Measurements from ENCODE around the gene ZCCHC8. TPM values are rescaled to one million over a fixed set of nuclear protein-coding genes. Genes with fewer than 3 reads are reported as not detected.

Gene ZCCHC8
- total and polyA plus RNA-seq, 2 of the 8 experiments (the other 6 are each of a cell fraction or from before 2014, with no cell fraction given), result 13.8 to 28.9 TPM

- Histone ChIP-seq H3K4me1 (replicated peaks in 1 of 4; ENCODE audit: control insufficient read depth in 3 of 4, insufficient read depth in 4 of 4, low read length in 3 of 4) (no peaks in the 10 kb centered on the region), H3K27ac (ENCODE audit: low read depth, low read length) (no peak overlapping the region), H2AK5ac (ENCODE audit: low read depth, low read length) (no peak overlapping the region), H3K79me1 (ENCODE audit: low read depth, low read length) (no peaks in the 10 kb centered on the region), H4K8ac (ENCODE audit: extremely low read depth, insufficient read depth, low read length) (no peak overlapping the region), H2BK120ac (replicated peaks; ENCODE audit: low read depth, low read length) (no peak overlapping the region), H2AFZ (ENCODE audit: low read length) (no peak overlapping the region), H3K79me2 (ENCODE audit: control insufficient read depth in 1 of 2, insufficient read depth in 2 of 2, low read length in 2 of 2) (no peaks in the 10 kb centered on the region), H2BK12ac (ENCODE audit: low read depth, low read length) (no peak overlapping the region), H3K18ac (ENCODE audit: extremely low read depth, low read length) (no peak overlapping the region), H4K91ac (replicated peaks; ENCODE audit: insufficient read length, low read length) (no peak overlapping the region), H3K23ac (ENCODE audit: insufficient read length) (no peak overlapping the region), H3K56ac (replicated peaks; ENCODE audit: insufficient read length, low read depth, low read length) (no peak overlapping the region), H2BK15ac (ENCODE audit: low read length) (no peak overlapping the region), H3K36me3 (ENCODE audit: control insufficient read depth in 2 of 4, insufficient read depth in 4 of 4, low read length in 3 of 4) (no peaks in the 10 kb centered on the region), H2BK5ac (ENCODE audit: low read depth, low read length) (no peak overlapping the region), H4K5ac (ENCODE audit: insufficient read length, low read depth, low read length) (no peak overlapping the region), H3K4me3 (ENCODE audit: extremely low read depth in 1 of 4, insufficient read depth in 2 of 4, low read depth in 3 of 4, low read length in 4 of 4) (no peak overlapping the region), H3K9me3 (ENCODE audit: insufficient read depth in 2 of 2, low read depth in 1 of 2, low read length in 1 of 2) (no peaks in the 10 kb centered on the region), H3K27me3 (replicated peaks in 1 of 4; ENCODE audit: control insufficient read depth in 3 of 4, extremely low read depth in 1 of 4, insufficient read depth in 3 of 4, low read length in 3 of 4) (no peaks in the 10 kb centered on the region), H3K4me2 (ENCODE audit: insufficient read depth in 1 of 2, low read depth in 2 of 2, low read length in 2 of 2) (no peak overlapping the region), H3K14ac (ENCODE audit: insufficient read length) (no peak overlapping the region), H2BK20ac (ENCODE audit: low read length) (no peak overlapping the region), H3K23me2 (ENCODE audit: low read depth, low read length) (no peaks in the 10 kb centered on the region), H3K4ac (replicated peaks; ENCODE audit: insufficient read length, low read depth, low read length) (no peak overlapping the region), H4K20me1 (replicated peaks in 1 of 2; ENCODE audit: control insufficient read depth in 1 of 2, insufficient read depth in 2 of 2, low read length in 2 of 2) (no peaks in the 10 kb centered on the region), H3K9ac (replicated peaks in 1 of 4; ENCODE audit: extremely low read depth in 1 of 4, low read depth in 3 of 4, low read length in 3 of 4) (no peak overlapping the region)
- ChIA-PET CTCF (ENCODE audit: partially characterized antibody) (interaction anchor here (1.3 to 3.0 kb wide), 4 partner anchors 9 to 105 kb away, joined by 5 to 10 read pairs (median 6); no protein-coding TSS in a partner anchor), POLR2A (ENCODE audit: partially characterized antibody) (interaction anchor here (0.7 kb wide), 1 partner anchor 9 kb away, joined by 7 read pairs; no protein-coding TSS in a partner anchor)
- no peak for FAIRE-seq
- WGBS, 2 experiments (ENCODE audit: extremely low coverage in 1 of 2, insufficient coverage in 1 of 2, insufficient read length in 1 of 2, insufficient replicate concordance in 2 of 2, low coverage in 1 of 2, low lambda C conversion rate in 2 of 2, missing lambda C conversion rate in 1 of 2), result 77% methylated on average over 2 of the region's 2 CpGs; no CpG with 5 or more reads in 1 of the 2 experiments
- no peak for DNase-seq (ENCODE audit: low read depth in 1 of 2, low spot score in 2 of 2)
- TF ChIP-seq RFX5 (IDR thresholded peaks at IDR 0.05; ENCODE audit: borderline replicate concordance, low read depth, low read length) (no peak), ATF3 (IDR thresholded peaks at IDR 0.05; ENCODE audit: insufficient read depth, low read depth, low read length) (no peak), KDM1A (IDR thresholded peaks at IDR 0.05; ENCODE audit: borderline replicate concordance, low read length) (no peak), USF2 (IDR thresholded peaks at IDR 0.05; ENCODE audit: low read length) (no peak), RNF2 (IDR thresholded peaks at IDR 0.05; ENCODE audit: borderline replicate concordance, low read depth, low read length, missing control alignments, poor library complexity, severe bottlenecking) (no peak), POLR2AphosphoS5 (IDR thresholded peaks at IDR 0.05; ENCODE audit: low read depth, low read length) (no peak)
Measured at GRCh38 chr12:122460641-122461040, 40.1 kb downstream of the ZCCHC8 start.

All from H1 (cell line).